Caco-2 (cell line): Measurements from ENCODE around the gene USF1. TPM values are rescaled to one million over a fixed set of nuclear protein-coding genes. Genes with fewer than 3 reads are reported as not detected.

Experiments
- BruUV-seq: library from RNA; stranded (reverse); fragments of 400-500 nt; replicated peaks from 2 replicates; lab custom pipeline; 2021; lab: Mats Ljungman, UMichigan
- CTCF ChIA-PET: fragments of 300-600 bp; sonication (Branson Sonifier 250); formaldehyde crosslinking; loops from one replicate; lab custom pipeline; 2022; ENCODE audit warnings: antibody characterized with exemption; lab: Charles Lee
- POLR2A ChIA-PET: fragments of 300-600 bp; sonication (Branson Sonifier 250); formaldehyde crosslinking; loops from one replicate; lab custom pipeline; 2022; ENCODE audit warnings: antibody characterized with exemption; lab: Charles Lee
- DNase-seq, 2 experiments: peaks; one replicate each; pipeline versions ENCODE4 v3.0.0 to v3.0.0-alpha.2; 2020 to 2022
- H3K27me3 ChIP-seq: replicated peaks from 2 replicates; pipeline ENCODE4 v1.6.0; 2011; ENCODE audit warnings: low read length; ENCODE audit not compliant: control insufficient read depth, insufficient read depth
- H3K36me3 ChIP-seq: 2 replicates; pipeline ENCODE4 v1.5.1; 2011; ENCODE audit warnings: low read length; ENCODE audit not compliant: control insufficient read depth, insufficient read depth
- H3K4me1 ChIP-seq: fragments of 250-450 bp; sonication (Bioruptor Pico); 2 replicates; pipeline ENCODE4 v1.5.1; 2020; ENCODE audit warnings: mild to moderate bottlenecking
- H3K4me3 ChIP-seq: 2 replicates; pipeline ENCODE4 v1.5.1; 2011; ENCODE audit warnings: low read depth, mild to moderate bottlenecking, control low read depth, low read length
- H3K9me3 ChIP-seq: fragments of 250-450 bp; sonication (Bioruptor Pico); 2 replicates; pipeline ENCODE4 v1.5.1; 2020; ENCODE audit warnings: mild to moderate bottlenecking, moderate library complexity
- H3K27ac Mint-ChIP-seq: one replicate; pipeline ENCODE4 v1.8.0; 2022; ENCODE audit warnings: mixed read lengths; ENCODE audit not compliant: unreplicated experiment
- H3K27me3 Mint-ChIP-seq: one replicate; pipeline ENCODE4 v1.8.0; 2022; ENCODE audit warnings: mixed read lengths; ENCODE audit not compliant: insufficient read depth, unreplicated experiment
- H3K36me3 Mint-ChIP-seq: one replicate; pipeline ENCODE4 v1.8.0; 2022; ENCODE audit warnings: mild to moderate bottlenecking, mixed read lengths; ENCODE audit not compliant: insufficient read depth, unreplicated experiment
- H3K4me1 Mint-ChIP-seq: one replicate; pipeline ENCODE4 v1.8.0; 2022; ENCODE audit warnings: low read depth, mixed read lengths; ENCODE audit not compliant: unreplicated experiment
- H3K4me3 Mint-ChIP-seq: one replicate; pipeline ENCODE4 v1.8.0; 2022; ENCODE audit warnings: mild to moderate bottlenecking, moderate library complexity, mixed read lengths; ENCODE audit not compliant: unreplicated experiment
- H3K9me3 Mint-ChIP-seq: one replicate; pipeline ENCODE4 v1.8.0; 2022; ENCODE audit warnings: mixed read lengths; ENCODE audit not compliant: unreplicated experiment
- CTCF ChIP-seq, 2 experiments: fragments of 200-600 bp in 1 of 2; IDR thresholded peaks; 1 replicate in 1 of 2; 2 replicates in 1 of 2; pipeline versions ENCODE4 v1.5.1 to v1.8.0; 2011 to 2022; ENCODE audit warnings: antibody characterized with exemption in 1 of 2, control low read depth in 1 of 2, inconsistent platforms in 1 of 2, low read depth in 1 of 2, low read length in 1 of 2, mild to moderate bottlenecking in 1 of 2, moderate library complexity in 1 of 2; ENCODE audit not compliant: insufficient read depth in 1 of 2, severe bottlenecking in 1 of 2, unreplicated experiment in 1 of 2
- intact Hi-C: fragments of 100-400 bp; cut with micrococcal nuclease; formaldehyde crosslinking; loops from one replicate; pipeline ENCODE4 v1.10.0; 2022; ENCODE audit not compliant: unreplicated experiment
- total RNA-seq: library from RNA; stranded (reverse); gene quantifications from 2 replicates; pipeline ENCODE4 v1.2.3, GENCODE V29; 2022

USF1 gene
- total RNA-seq, 1 experiment from 2014 or later, result 49.7 TPM

DNA sequence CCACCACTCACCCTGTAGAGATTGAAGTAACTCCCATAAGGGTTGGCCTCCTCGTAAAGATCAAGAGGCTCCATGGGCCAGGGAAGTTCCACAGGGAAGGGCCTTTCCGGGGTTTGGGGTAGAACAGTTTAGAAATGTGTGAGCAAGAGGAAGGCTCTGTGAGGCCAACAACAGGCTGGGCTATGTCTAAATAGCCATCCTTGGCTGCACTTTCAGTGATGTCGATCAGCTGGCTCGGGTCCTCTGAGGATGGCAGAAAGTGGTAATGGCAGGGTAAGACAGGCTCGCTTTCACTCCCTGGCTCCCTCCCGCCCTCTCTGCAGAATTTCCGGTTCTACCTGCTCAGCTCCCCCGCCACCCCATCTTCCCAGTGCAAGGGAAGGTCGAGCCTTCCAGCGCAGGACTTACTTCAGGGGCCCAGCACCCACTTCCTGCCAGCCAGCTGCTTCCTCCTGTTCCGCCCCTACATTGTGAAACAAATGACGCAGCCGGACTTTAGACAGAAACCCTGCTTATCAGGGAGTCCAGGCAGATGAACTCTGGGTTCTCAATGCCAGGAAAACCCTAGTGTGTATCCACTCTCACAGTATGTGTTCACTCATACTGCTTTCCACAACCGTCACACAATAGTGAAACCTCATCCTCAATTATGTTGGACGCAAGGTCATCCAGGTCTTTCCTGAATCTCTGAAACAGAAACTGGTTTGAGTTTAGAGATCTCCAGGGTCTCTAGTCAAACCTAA is 32.1 kb downstream of the USF1 start:
- H3K36me3 Mint-ChIP-seq, result peaks cover 58% of the 10 kb centered on the region
- DNase-seq, result peak; percentile 95 to 97
- no peaks in the 10 kb centered on the region for H3K9me3 ChIP-seq
- H3K4me3 ChIP-seq, result peak overlapping the region; percentile 11; the same call in 1 of the 2 replicates
- CTCF ChIA-PET, result interaction anchor here (0.5 to 1.3 kb wide), 6 partner anchors 8 to 84 kb away, joined by 3 to 9 read pairs (median 4); partner anchors contain the start of genes TSTD1 and USF1
- intact Hi-C loops, result loop anchor here (1.0 kb wide), 2 partner anchors 8 to 16 kb away; partner anchors contain the start of gene F11R
- H3K27ac Mint-ChIP-seq, result peak overlapping the region; percentile 97
- no peak for TF ChIP-seq CTCF (IDR thresholded peaks at IDR 0.05; ENCODE audit: insufficient read depth in 1 of 2, low read depth in 1 of 2, low read length in 1 of 2, severe bottlenecking in 1 of 2, unreplicated experiment in 1 of 2)
- POLR2A ChIA-PET, result interaction anchor here (0.8 to 1.1 kb wide), 2 partner anchors 16 to 23 kb away, joined by 4 to 8 read pairs; no protein-coding TSS in a partner anchor
- H3K27me3 ChIP-seq, result no peaks in the 10 kb centered on the region
- H3K4me1 Mint-ChIP-seq, result peaks cover 42% of the 10 kb centered on the region
- H3K4me3 Mint-ChIP-seq, result peak overlapping the region; percentile 72
- no TSS peak for BruUV-seq
- peaks cover 2% of the 10 kb centered on the region for H3K36me3 ChIP-seq
- peaks cover 64% of the 10 kb centered on the region for H3K4me1 ChIP-seq
- no peaks in the 10 kb centered on the region for H3K9me3 Mint-ChIP-seq
- H3K27me3 Mint-ChIP-seq, result no peaks in the 10 kb centered on the region

- Histone ChIP-seq H3K36me3 (peaks cover 2% of the 10 kb centered on the region), H3K4me1 (peaks cover 64% of the 10 kb centered on the region), H3K27me3 (no peaks in the 10 kb centered on the region), H3K9me3 (no peaks in the 10 kb centered on the region), H3K4me3 (peak overlapping the region; percentile 11)
- intact Hi-C loops, result loop anchor here (1.0 kb wide), 2 partner anchors 8 to 16 kb away; partner anchors contain the start of gene F11R
- Mint-ChIP-seq H3K4me1 (peaks cover 38% of the 10 kb centered on the region), H3K4me3 (peak overlapping the region; percentile 72), H3K36me3 (peaks cover 61% of the 10 kb centered on the region), H3K27me3 (no peaks in the 10 kb centered on the region), H3K27ac (peak overlapping the region; percentile 97), H3K9me3 (no peaks in the 10 kb centered on the region)
- DNase-seq, result no peak
- CTCF ChIA-PET, result interaction anchor here (0.5 to 1.3 kb wide), 6 partner anchors 9 to 85 kb away, joined by 3 to 9 read pairs (median 4); partner anchors contain the start of genes TSTD1 and USF1
- POLR2A ChIA-PET, result interaction anchor here (1.1 kb wide), 1 partner anchor 16 kb away, joined by 8 read pairs; no protein-coding TSS in a partner anchor
- BruUV-seq, result TSS peak; percentile 14
- TF ChIP-seq CTCF (IDR thresholded peaks at IDR 0.05; ENCODE audit: insufficient read depth in 1 of 2, low read depth in 1 of 2, low read length in 1 of 2, severe bottlenecking in 1 of 2, unreplicated experiment in 1 of 2), result no peak
Observed at GRCh38 chr1:161013131-161013487, 32.7 kb downstream of the USF1 start.

GRCh38 chr1:161012420-161012819 is 33.4 kb downstream of the USF1 start:
- H3K4me1 ChIP-seq, result peaks cover 64% of the 10 kb centered on the region
- no peak overlapping the region for H3K4me3 ChIP-seq
- Mint-ChIP-seq H3K4me3 (no peak overlapping the region), H3K36me3 (peaks cover 65% of the 10 kb centered on the region), H3K4me1 (peaks cover 38% of the 10 kb centered on the region), H3K27ac (no peak overlapping the region), H3K27me3 (no peaks in the 10 kb centered on the region), H3K9me3 (no peaks in the 10 kb centered on the region)
- DNase-seq, result no peak
- H3K27me3 ChIP-seq, result no peaks in the 10 kb centered on the region
- no peaks in the 10 kb centered on the region for H3K9me3 ChIP-seq
- BruUV-seq, result no TSS peak
- H3K36me3 ChIP-seq, result peaks cover 2% of the 10 kb centered on the region
- intact Hi-C loops, result no loop called here
- ChIA-PET CTCF (no interaction called here), POLR2A (no interaction called here)
- no peak for TF ChIP-seq CTCF (IDR thresholded peaks at IDR 0.05; ENCODE audit: insufficient read depth in 1 of 2, low read depth in 1 of 2, low read length in 1 of 2, severe bottlenecking in 1 of 2, unreplicated experiment in 1 of 2)
